Measurements from ENCODE around the gene TIMM13.

The TIMM13 gene

GRCh38 chr19:2444251-2445002 is 17.0 kb upstream of the TIMM13 start:
- no peak for TF ChIP-seq CTCF (IDR thresholded peaks at IDR 0.05; ENCODE audit: control insufficient read depth, insufficient read depth, low read depth, low read length, missing control alignments)
- DNase-seq (ENCODE audit: low read depth), result no peak
- no peak overlapping the region for H3K4me3 ChIP-seq (ENCODE audit: control insufficient read depth, low read depth, low read length)

GRCh38 chr19:2443785-2444182 is 16.4 kb upstream of the TIMM13 start:
- TF ChIP-seq CTCF (IDR thresholded peaks at IDR 0.05; ENCODE audit: control insufficient read depth, insufficient read depth, low read depth, low read length, missing control alignments), result no peak
- no peak overlapping the region for H3K4me3 ChIP-seq (ENCODE audit: control insufficient read depth, low read depth, low read length)
- DNase-seq (ENCODE audit: low read depth), result no peak

GRCh38 chr19:2443116-2443784 is 15.9 kb upstream of the TIMM13 start:
- no peak for DNase-seq (ENCODE audit: low read depth)
- H3K4me3 ChIP-seq (ENCODE audit: control insufficient read depth, low read depth, low read length), result no peak overlapping the region
- no peak for TF ChIP-seq CTCF (IDR thresholded peaks at IDR 0.05; ENCODE audit: control insufficient read depth, insufficient read depth, low read depth, low read length, missing control alignments)

- no peak overlapping the region for H3K4me3 ChIP-seq (ENCODE audit: control insufficient read depth, low read depth, low read length)
- DNase-seq (ENCODE audit: low read depth), result no peak
- TF ChIP-seq CTCF (IDR thresholded peaks at IDR 0.05; ENCODE audit: control insufficient read depth, insufficient read depth, low read depth, low read length, missing control alignments), result no peak
Measured at GRCh38 chr19:2441096-2441752, 13.8 kb upstream of the TIMM13 start.

GRCh38 chr19:2440515-2440914 is 13.1 kb upstream of the TIMM13 start:
- DNase-seq (ENCODE audit: low read depth), result no peak
- H3K4me3 ChIP-seq (ENCODE audit: control insufficient read depth, low read depth, low read length), result no peak overlapping the region
- no peak for TF ChIP-seq CTCF (IDR thresholded peaks at IDR 0.05; ENCODE audit: control insufficient read depth, insufficient read depth, low read depth, low read length, missing control alignments)

GRCh38 chr19:2438178-2438577 is 10.8 kb upstream of the TIMM13 start:
- H3K4me3 ChIP-seq (ENCODE audit: control insufficient read depth, low read depth, low read length), result no peak overlapping the region
- no peak for DNase-seq (ENCODE audit: low read depth)
- no peak for TF ChIP-seq CTCF (IDR thresholded peaks at IDR 0.05; ENCODE audit: control insufficient read depth, insufficient read depth, low read depth, low read length, missing control alignments)
